Dermis microvascular lymphatic vessel endothelial cell (primary cell): Measurements from ENCODE around the gene ARHGAP22. TPM values are rescaled to one million over a fixed set of nuclear protein-coding genes. Genes with fewer than 3 reads are reported as not detected.

Source experiments
- DNase-seq, 2 donors: peaks; one replicate each; pipeline versions ENCODE4 v3.0.0 to v3.0.0-alpha.2; 2010; ENCODE audit warnings: low read depth in 2 of 2
- total RNA-seq: library from RNA; depleted of rRNA; stranded (reverse); fragments of >200 nt; gene quantifications from 2 replicates; pipeline ENCODE4 v1.2.1, GENCODE V29; 2014

Gene ARHGAP22
- total RNA-seq, 1 donor from 2014 or later: 5.3 TPM

GRCh38 chr10:48590945-48591344 is 13.9 kb downstream of the ARHGAP22 start:
- DNase-seq: no peak

GRCh38 chr10:48589266-48589665 is 15.6 kb downstream of the ARHGAP22 start:
- peak in 1 of 2 donors; percentile 75 for DNase-seq

GRCh38 chr10:48587819-48588218 is 17.1 kb downstream of the ARHGAP22 start:
- no peak for DNase-seq

- DNase-seq: no peak
Observed at GRCh38 chr10:48587101-48587500, 17.8 kb downstream of the ARHGAP22 start.

GRCh38 chr10:48582970-48583369 is 21.9 kb downstream of the ARHGAP22 start:
- DNase-seq: no peak

GRCh38 chr10:48580236-48580635 is 24.6 kb downstream of the ARHGAP22 start:
- no peak for DNase-seq

- DNase-seq: no peak
Observed at GRCh38 chr10:48579251-48579960, 25.5 kb downstream of the ARHGAP22 start.

- no peak for DNase-seq
Observed at GRCh38 chr10:48577158-48577557, 27.7 kb downstream of the ARHGAP22 start.

- no peak for DNase-seq
Observed at GRCh38 chr10:48576501-48576900, 28.4 kb downstream of the ARHGAP22 start.

GRCh38 chr10:48575901-48576300 is 29.0 kb downstream of the ARHGAP22 start:
- DNase-seq: no peak

- DNase-seq: peak in 1 of 2 donors; percentile 43
Observed at GRCh38 chr10:48574817-48575380, 30.0 kb downstream of the ARHGAP22 start.

GRCh38 chr10:48574322-48574796 is 30.5 kb downstream of the ARHGAP22 start:
- DNase-seq: no peak

- no peak for DNase-seq
Observed at GRCh38 chr10:48573045-48573444, 31.8 kb downstream of the ARHGAP22 start.

- DNase-seq: no peak
Observed at GRCh38 chr10:48572414-48572813, 32.5 kb downstream of the ARHGAP22 start.

GRCh38 chr10:48568546-48568945 is 36.3 kb downstream of the ARHGAP22 start:
- DNase-seq: no peak

GRCh38 chr10:48568131-48568530 is 36.7 kb downstream of the ARHGAP22 start:
- DNase-seq: no peak

GRCh38 chr10:48567346-48567745 is 37.5 kb downstream of the ARHGAP22 start:
- no peak for DNase-seq

GRCh38 chr10:48564466-48565160 is 40.3 kb downstream of the ARHGAP22 start:
- DNase-seq: no peak

- no peak for DNase-seq
Observed at GRCh38 chr10:48557511-48558123, 47.3 kb downstream of the ARHGAP22 start.

GRCh38 chr10:48556713-48557112 is 48.2 kb downstream of the ARHGAP22 start:
- no peak for DNase-seq

- no peak for DNase-seq
Observed at GRCh38 chr10:48556065-48556464, 48.8 kb downstream of the ARHGAP22 start.
